GM21529 (cell line): ENCODE data around the gene NRXN3.

Experiments used
- ATAC-seq: cut with Tn5 transposase; IDR thresholded peaks from one replicate; pipeline ENCODE4 v1.9.1; 2021; ENCODE audit not compliant: unreplicated experiment

NRXN3 gene

DNA sequence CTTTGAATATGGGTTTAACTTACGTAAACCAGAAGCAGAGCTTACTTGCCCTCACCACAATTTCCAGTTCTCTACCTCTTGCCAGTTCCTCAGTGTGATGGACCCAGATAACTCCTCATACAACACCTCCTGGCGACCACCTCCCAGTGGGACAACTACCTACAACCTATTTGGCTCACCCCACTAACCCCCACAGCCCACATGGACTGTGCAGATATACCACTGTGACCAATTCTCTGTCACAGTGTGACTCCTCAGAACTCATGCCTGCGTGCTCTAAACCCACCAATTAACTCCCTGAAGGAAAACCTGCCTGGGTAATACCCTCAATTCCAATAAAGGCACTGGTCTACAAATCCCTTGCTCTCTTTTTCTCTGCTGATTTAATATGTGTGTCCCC is 1729.4 kb downstream of the NRXN3 start:
- no peak for ATAC-seq

DNA sequence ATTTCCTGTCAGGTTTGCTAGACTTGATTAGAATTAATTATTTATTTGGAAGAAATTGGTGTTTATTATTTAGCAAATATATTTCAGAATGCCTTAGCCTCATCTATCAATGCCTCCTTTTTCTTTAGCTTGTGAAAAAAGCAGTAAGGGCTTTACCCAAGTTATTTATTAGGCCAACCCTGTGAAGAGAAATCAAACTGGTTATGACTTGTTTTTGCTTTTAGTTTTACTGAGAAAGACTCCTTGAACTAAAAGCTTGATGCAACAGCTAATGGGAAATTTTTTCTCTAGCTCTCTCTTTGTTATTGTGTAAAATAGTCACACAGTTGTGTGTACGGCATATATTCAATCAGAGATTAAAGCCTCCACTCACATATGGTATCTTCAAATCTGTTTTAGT is 1734.3 kb downstream of the NRXN3 start:
- ATAC-seq, result no peak

DNA sequence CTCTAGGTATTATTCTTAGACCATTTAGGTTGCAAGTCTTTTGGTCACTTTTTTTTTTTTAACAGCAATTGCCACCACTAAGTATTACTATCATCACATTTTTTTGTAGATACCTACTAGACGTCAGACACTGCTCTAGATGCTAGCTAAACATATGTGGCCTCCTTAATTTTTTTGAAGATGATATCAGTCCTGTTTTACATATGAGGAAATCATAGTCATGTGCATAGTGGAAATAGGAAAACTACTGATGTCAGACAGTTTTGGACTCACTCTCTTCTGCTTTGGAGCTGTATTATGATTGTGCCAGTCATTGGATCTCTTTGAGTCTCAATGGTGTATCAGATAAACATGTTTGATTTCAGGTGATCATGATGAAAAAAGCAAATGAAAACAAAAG is 1736.8 kb downstream of the NRXN3 start:
- no peak for ATAC-seq

DNA sequence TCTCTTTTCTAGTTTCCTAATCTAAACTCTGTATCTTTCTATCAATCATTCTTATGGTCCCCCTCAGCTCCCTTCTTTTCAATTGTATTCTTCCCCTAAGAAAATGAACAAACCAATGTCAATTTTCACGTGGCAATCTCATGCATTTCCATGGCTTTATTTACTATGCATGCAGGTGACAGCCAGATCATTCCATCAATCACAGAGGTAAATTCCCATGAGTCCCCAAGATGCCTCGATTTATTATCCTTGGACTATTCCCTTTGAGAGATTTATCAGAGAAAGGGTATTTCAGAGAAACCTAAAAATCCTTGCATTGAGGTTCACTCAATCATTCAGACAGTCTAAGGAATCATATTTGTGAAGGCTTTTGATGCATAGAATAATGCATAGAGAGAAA is 1739.9 kb downstream of the NRXN3 start:
- no peak for ATAC-seq

DNA sequence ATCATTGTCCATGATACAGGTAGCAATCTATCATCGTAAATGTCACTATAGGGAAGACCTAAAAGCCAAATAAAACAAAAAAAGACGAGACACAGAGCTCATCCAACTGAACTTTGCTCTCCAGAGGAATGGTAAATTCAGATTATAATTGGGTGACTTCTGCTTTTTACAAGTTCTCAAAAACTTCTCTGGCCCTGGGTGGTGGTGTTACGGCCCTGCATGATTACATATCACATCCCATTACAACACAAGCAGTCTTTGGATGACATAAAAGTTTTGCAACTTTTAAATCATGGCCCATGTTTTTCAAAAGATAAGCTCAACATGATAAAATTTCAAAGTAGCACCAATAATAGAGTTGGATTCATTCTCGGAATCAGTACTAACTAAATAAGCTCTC is 1741.6 kb downstream of the NRXN3 start:
- no peak for ATAC-seq

DNA sequence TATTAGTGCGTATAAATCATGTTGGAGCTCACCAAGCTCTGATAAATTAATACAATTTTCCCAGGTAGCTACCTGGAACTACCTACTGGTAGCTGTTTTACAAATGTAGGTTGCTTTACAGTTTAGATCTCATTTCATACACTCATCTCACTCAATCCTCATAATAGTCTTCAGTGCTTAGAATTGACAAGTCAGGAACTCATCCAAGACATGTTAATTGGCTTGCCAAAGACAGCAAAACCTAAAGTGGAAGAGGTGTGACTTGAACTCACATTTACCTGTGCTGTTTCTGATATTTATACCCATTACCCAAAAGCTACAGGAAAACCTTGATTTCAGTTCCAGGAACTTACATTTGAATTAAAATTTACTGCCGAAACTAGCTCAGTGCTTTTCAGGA is 1744.4 kb downstream of the NRXN3 start:
- ATAC-seq, result no peak

DNA sequence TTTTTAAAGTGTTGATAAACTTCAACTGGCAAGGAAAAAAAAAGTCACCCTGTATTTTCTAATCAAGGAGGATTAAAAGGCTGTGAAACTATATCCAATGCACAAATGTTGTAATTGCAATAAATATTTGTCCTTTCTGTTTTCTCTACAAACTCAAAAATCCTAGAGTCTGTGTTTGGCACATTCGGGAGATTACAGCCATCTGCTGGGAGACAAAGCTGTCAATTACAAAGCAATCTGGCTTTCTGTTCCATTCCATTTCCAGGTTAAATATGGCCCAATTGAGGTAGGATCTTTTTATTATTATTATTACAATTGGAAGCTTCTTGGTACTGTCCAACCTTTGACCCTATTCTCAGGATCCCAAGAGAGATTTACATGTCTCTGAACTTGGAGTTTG is 1745.2 kb downstream of the NRXN3 start:
- no peak for ATAC-seq

DNA sequence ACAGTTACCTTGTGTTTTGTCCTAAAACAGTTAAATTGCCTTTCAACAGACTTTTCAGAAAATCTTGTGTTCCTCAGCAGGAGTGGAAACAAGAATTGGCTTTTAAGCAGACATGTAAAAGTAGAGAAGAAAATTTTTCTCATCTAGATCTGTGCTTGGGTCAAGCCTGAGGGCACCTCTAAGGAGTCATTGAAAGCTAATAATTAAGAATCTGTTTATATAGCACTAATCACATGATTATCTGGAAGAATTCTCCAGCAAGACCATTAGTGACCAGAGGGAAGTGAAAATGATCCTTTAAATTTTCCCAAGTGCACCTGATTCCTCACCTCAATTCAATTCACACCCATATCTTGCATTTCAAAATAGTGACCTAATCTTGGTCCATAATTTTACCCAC is 1746.1 kb downstream of the NRXN3 start:
- ATAC-seq, result no peak

DNA sequence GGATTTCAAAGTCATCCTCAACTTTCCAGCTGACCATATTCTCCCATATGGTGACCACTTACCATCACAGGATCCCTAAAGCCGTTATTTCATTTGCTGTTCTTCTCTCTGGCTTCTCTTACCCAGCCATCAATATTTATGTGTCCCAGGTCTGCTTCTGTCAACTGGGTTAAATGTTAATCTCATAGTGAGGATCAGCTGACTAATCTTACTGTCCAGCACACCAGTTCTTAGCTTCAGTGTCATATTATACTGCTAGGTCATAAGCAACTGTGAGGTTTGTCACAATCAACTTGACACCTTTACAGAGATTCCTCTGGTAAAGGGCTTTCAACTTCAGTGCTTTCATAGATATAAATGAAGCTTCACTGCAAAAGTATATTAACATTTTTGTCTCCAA is 1746.7 kb downstream of the NRXN3 start:
- ATAC-seq, result no peak
